SK-N-SH (cell line): ENCODE data around the gene SYNGR3. TPM values are rescaled to one million over a fixed set of nuclear protein-coding genes. Genes with fewer than 3 reads are reported as not detected.

Source experiments
- CTCF ChIA-PET: fragments of 300-600, 350-600 bp; formaldehyde crosslinking; extraction: SDS; loops from one replicate; lab custom pipeline; 2021; lab: Yijun Ruan, JAX
- POLR2A ChIA-PET: fragments of 350-600 bp; sonication (Branson Sonifier 250); formaldehyde crosslinking; extraction: SDS; loops from one replicate; lab custom pipeline; 2020; ENCODE audit warnings: antibody characterized with exemption, inconsistent platforms; lab: Yijun Ruan, JAX
- DNase-seq: peaks from one replicate; pipeline ENCODE4 v3.0.0; 2012
- H2AFZ ChIP-seq: fragments of 200-600 bp; sonication (generic); 2 replicates; pipeline ENCODE4 v1.8.1; 2016; ENCODE audit warnings: antibody characterized with exemption, mild to moderate bottlenecking, low read depth
- H3F3A ChIP-seq: fragments of 200-600 bp; sonication (generic); replicated peaks from 2 replicates; pipeline ENCODE3; 2016; ENCODE audit warnings: antibody characterized with exemption, mild to moderate bottlenecking; ENCODE audit not compliant: insufficient read depth
- H3K27ac ChIP-seq, 2 experiments: fragments of 200-500 bp in 1 of 2; fragments of 200-600 bp in 1 of 2; sonication (Bioruptor generic) in 1 of 2; sonication (generic), shearing (Covaris generic) in 1 of 2; 2 replicates each; pipeline versions ENCODE4 v1.5.1 to v1.6.1; 2014 to 2016; ENCODE audit warnings: low read depth in 2 of 2, inconsistent platforms in 1 of 2, low read length in 1 of 2, mild to moderate bottlenecking in 1 of 2, mixed read lengths in 1 of 2
- H3K27me3 ChIP-seq: fragments of 200-600 bp; sonication (generic), shearing (Covaris generic); 2 replicates; pipeline ENCODE4 v1.6.1; 2016; ENCODE audit warnings: mixed run types; ENCODE audit not compliant: insufficient read depth
- H3K36me3 ChIP-seq, 2 experiments: fragments of 200-500 bp in 1 of 2; fragments of 200-600 bp in 1 of 2; sonication (Bioruptor generic) in 1 of 2; sonication (generic) in 1 of 2; replicated peaks in 1 of 2; 2 replicates each; pipeline versions ENCODE3 to v1.5.1; 2014 to 2016; ENCODE audit warnings: low read length in 1 of 2, mild to moderate bottlenecking in 1 of 2; ENCODE audit not compliant: insufficient read depth in 2 of 2, control insufficient read depth in 1 of 2
- H3K4me1 ChIP-seq, 2 experiments: fragments of 200-500 bp in 1 of 2; fragments of 200-600 bp in 1 of 2; sonication (Bioruptor generic) in 1 of 2; sonication (generic), shearing (Covaris generic) in 1 of 2; 2 replicates each; pipeline versions ENCODE4 v1.5.1 to v1.6.1; 2014 to 2016; ENCODE audit warnings: low read depth in 1 of 2, low read length in 1 of 2, mixed run types in 1 of 2; ENCODE audit not compliant: insufficient read depth in 2 of 2, control insufficient read depth in 1 of 2
- H3K4me2 ChIP-seq: fragments of 200-600 bp; sonication (generic), shearing (Covaris generic); 2 replicates; pipeline ENCODE4 v1.6.1; 2017; ENCODE audit warnings: mixed run types
- H3K4me3 ChIP-seq, 2 experiments: fragments of 200-500 bp in 1 of 2; fragments of 200-600 bp in 1 of 2; sonication (Bioruptor generic) in 1 of 2; sonication (generic), shearing (Covaris generic) in 1 of 2; 2 replicates each; pipeline versions ENCODE4 v1.5.1 to v1.8.1; 2014 to 2016; ENCODE audit warnings: low read depth in 2 of 2, inconsistent platforms in 1 of 2, low read length in 1 of 2, mild to moderate bottlenecking in 1 of 2, mixed read lengths in 1 of 2, moderate library complexity in 1 of 2
- H3K79me2 ChIP-seq: fragments of 200-600 bp; sonication (generic); 2 replicates; pipeline ENCODE4 v1.8.1; 2017; ENCODE audit warnings: mild to moderate bottlenecking; ENCODE audit not compliant: insufficient read depth
- H3K9ac ChIP-seq: fragments of 200-600 bp; sonication (generic); 2 replicates; pipeline ENCODE4 v1.6.1; 2017; ENCODE audit warnings: mixed run types
- H3K9me2 ChIP-seq: fragments of 200-600 bp; sonication (generic); 2 replicates; pipeline ENCODE4 v1.6.1; 2017; ENCODE audit warnings: mixed run types
- H3K9me3 ChIP-seq: fragments of 200-600 bp; sonication (generic); 2 replicates; pipeline ENCODE4 v1.6.1; 2017; ENCODE audit warnings: mixed run types, mild to moderate bottlenecking, moderate library complexity
- H4K20me1 ChIP-seq: fragments of 200-600 bp; sonication (generic); 2 replicates; pipeline ENCODE4 v1.6.1; 2017; ENCODE audit warnings: mild to moderate bottlenecking, mixed run types; ENCODE audit not compliant: insufficient read depth
- CTCF ChIP-seq: fragments of 200-600 bp; sonication (generic); IDR thresholded peaks from 2 replicates; pipeline ENCODE4 v1.6.1; 2017; ENCODE audit warnings: antibody characterized with exemption, mild to moderate bottlenecking, moderate library complexity
- FOXM1 ChIP-seq: IDR thresholded peaks from 2 replicates; pipeline ENCODE4 v1.4.0; 2012; ENCODE audit warnings: low read depth, mild to moderate bottlenecking
- MAX ChIP-seq: IDR thresholded peaks from 2 replicates; pipeline ENCODE4 v1.4.0; 2012; ENCODE audit warnings: low read depth
- MEF2A ChIP-seq: IDR thresholded peaks from 2 replicates; pipeline ENCODE4 v1.4.0; 2012; ENCODE audit warnings: low read depth, borderline replicate concordance
- NFIC ChIP-seq: IDR thresholded peaks from 2 replicates; pipeline ENCODE4 v1.4.0; 2012; ENCODE audit warnings: borderline replicate concordance
- NRF1 ChIP-seq: IDR thresholded peaks from 2 replicates; pipeline ENCODE4 v1.6.1; 2012; ENCODE audit warnings: low read depth, mild to moderate bottlenecking, low read length
- POLR2AphosphoS5 ChIP-seq: IDR thresholded peaks from 2 replicates; pipeline ENCODE4 v1.6.1; 2012; ENCODE audit warnings: low read depth, low read length
- REST ChIP-seq: IDR thresholded peaks from 2 replicates; pipeline ENCODE4 v1.6.1; 2012; ENCODE audit warnings: mild to moderate bottlenecking, low read depth, low read length, moderate library complexity
- RFX5 ChIP-seq: IDR thresholded peaks from 2 replicates; pipeline ENCODE4 v1.6.1; 2012; ENCODE audit warnings: mild to moderate bottlenecking, improper control_type of control experiment, low read length
- USF1 ChIP-seq: IDR thresholded peaks from 2 replicates; pipeline ENCODE4 v1.4.0; 2012; ENCODE audit warnings: low read depth, borderline replicate concordance
- WGBS: methylation state at CpG from one replicate; pipeline ENCODE4 v1.1.6; 2017; ENCODE audit warnings: low lambda C conversion rate; 5-methylcytosine and 5-hydroxymethylcytosine counted together
- polyA plus RNA-seq, 3 experiments: library from polyadenylated mRNA; depleted of rRNA; stranded (reverse); fragments of >200 nt; gene quantifications; 2 replicates each; pipeline ENCODE4 v1.2.3, GENCODE V29; 2012

SYNGR3 gene
- polyA plus RNA-seq, 1 of the 3 experiments (the other 2 are of a cell fraction): 10.7 TPM

GRCh38 chr16:1976951-1977874, 12.6 kb upstream of the SYNGR3 start:
- Histone ChIP-seq H3K79me2 (peaks cover 20% of the 10 kb centered on the region), H3K36me3 (peaks cover 7 to 49% of the 10 kb centered on the region in 2 experiments), H3K4me3 (no peak overlapping the region), H4K20me1 (no peaks in the 10 kb centered on the region), H3K27me3 (no peaks in the 10 kb centered on the region), H3K27ac (no peak overlapping the region), H3K4me2 (no peak overlapping the region), H3K4me1 (peaks cover 0 to 10% of the 10 kb centered on the region in 2 experiments; a peak in 1 of 4 replicates), H2AFZ (no peak overlapping the region), H3K9ac (no peak overlapping the region), H3F3A (peaks cover 7% of the 10 kb centered on the region), H3K9me2 (no peaks in the 10 kb centered on the region), H3K9me3 (no peaks in the 10 kb centered on the region)
- POLR2A ChIA-PET: interaction anchor here (0.6 kb wide), 1 partner anchor 13 kb away, joined by 4 read pairs; the partner anchor contains the start of gene RPS2
- no peak for DNase-seq
- TF ChIP-seq POLR2AphosphoS5: no peak
- no peak for TF ChIP-seq CTCF
- TF ChIP-seq MAX: no peak
- no peak for TF ChIP-seq RFX5
- no peak for TF ChIP-seq MEF2A
- TF ChIP-seq NRF1: no peak
- no peak for TF ChIP-seq USF1
- 91% methylated on average over 28 of the region's 33 CpGs for WGBS
- CTCF ChIA-PET: interaction anchor here (1.3 kb wide), 1 partner anchor 9 kb away, joined by 3 read pairs; no protein-coding TSS in a partner anchor

GRCh38 chr16:1977875-1978268, 11.9 kb upstream of the SYNGR3 start:
- POLR2A ChIA-PET: no interaction called here
- CTCF ChIA-PET: no interaction called here

More at GRCh38 chr16:1977875-1978268, 11.9 kb upstream of the SYNGR3 start:
- no peaks in the 10 kb centered on the region for H3K9me3 ChIP-seq
- H3K4me1 ChIP-seq: peaks cover 0 to 5% of the 10 kb centered on the region in 2 experiments; a peak in 1 of 4 replicates
- H2AFZ ChIP-seq: no peak overlapping the region
- no peaks in the 10 kb centered on the region for H4K20me1 ChIP-seq
- peaks cover 7% of the 10 kb centered on the region for H3F3A ChIP-seq
- no peak overlapping the region for H3K27ac ChIP-seq
- peaks cover 13% of the 10 kb centered on the region for H3K79me2 ChIP-seq
- TF ChIP-seq FOXM1 (no peak), REST (no peak), NFIC (no peak)
- TF ChIP-seq, all 33 proteins: peak for 0
- H3K9ac ChIP-seq: no peak overlapping the region
- WGBS: no CpG with 5 or more reads among the region's 18 CpGs
- DNase-seq: no peak
- no peak overlapping the region for H3K4me2 ChIP-seq
- H3K27me3 ChIP-seq: no peaks in the 10 kb centered on the region
- no peaks in the 10 kb centered on the region for H3K9me2 ChIP-seq
- H3K36me3 ChIP-seq: peaks cover 7 to 49% of the 10 kb centered on the region in 2 experiments
- H3K4me3 ChIP-seq: no peak overlapping the region
